Stimulated activated naive CD8-positive, alpha-beta T cell treated with anti-CD3 and anti-CD28 coated beads, Interleukin-15, Interleukin-2, amounts not matched to agents 100 ng/mL and 50 ng/mL, for 24 hours (primary cell): ENCODE data around the gene TUBB3.
"Not testable (repeated sequence)": the region's sequence is repeated elsewhere in the genome, so short reads cannot be mapped to it uniquely, and the experiment has no call there.

Source experiments
- H3K27ac Mint-ChIP-seq: one replicate; pipeline ENCODE4 v1.8.0; 2021; ENCODE audit warnings: mild to moderate bottlenecking, mixed read lengths
- H3K27me3 Mint-ChIP-seq: one replicate; pipeline ENCODE4 v1.8.0; 2021; ENCODE audit warnings: mixed read lengths
- H3K36me3 Mint-ChIP-seq: one replicate; pipeline ENCODE4 v1.8.0; 2021; ENCODE audit warnings: low read depth, mixed read lengths
- H3K4me1 Mint-ChIP-seq: one replicate; pipeline ENCODE4 v1.8.0; 2021; ENCODE audit warnings: low read depth, mixed read lengths
- H3K4me3 Mint-ChIP-seq: one replicate; pipeline ENCODE4 v1.8.0; 2021; ENCODE audit warnings: mild to moderate bottlenecking, mixed read lengths
- H3K9me3 Mint-ChIP-seq: one replicate; pipeline ENCODE4 v1.8.0; 2021; ENCODE audit warnings: mixed read lengths

TUBB3 gene

DNA sequence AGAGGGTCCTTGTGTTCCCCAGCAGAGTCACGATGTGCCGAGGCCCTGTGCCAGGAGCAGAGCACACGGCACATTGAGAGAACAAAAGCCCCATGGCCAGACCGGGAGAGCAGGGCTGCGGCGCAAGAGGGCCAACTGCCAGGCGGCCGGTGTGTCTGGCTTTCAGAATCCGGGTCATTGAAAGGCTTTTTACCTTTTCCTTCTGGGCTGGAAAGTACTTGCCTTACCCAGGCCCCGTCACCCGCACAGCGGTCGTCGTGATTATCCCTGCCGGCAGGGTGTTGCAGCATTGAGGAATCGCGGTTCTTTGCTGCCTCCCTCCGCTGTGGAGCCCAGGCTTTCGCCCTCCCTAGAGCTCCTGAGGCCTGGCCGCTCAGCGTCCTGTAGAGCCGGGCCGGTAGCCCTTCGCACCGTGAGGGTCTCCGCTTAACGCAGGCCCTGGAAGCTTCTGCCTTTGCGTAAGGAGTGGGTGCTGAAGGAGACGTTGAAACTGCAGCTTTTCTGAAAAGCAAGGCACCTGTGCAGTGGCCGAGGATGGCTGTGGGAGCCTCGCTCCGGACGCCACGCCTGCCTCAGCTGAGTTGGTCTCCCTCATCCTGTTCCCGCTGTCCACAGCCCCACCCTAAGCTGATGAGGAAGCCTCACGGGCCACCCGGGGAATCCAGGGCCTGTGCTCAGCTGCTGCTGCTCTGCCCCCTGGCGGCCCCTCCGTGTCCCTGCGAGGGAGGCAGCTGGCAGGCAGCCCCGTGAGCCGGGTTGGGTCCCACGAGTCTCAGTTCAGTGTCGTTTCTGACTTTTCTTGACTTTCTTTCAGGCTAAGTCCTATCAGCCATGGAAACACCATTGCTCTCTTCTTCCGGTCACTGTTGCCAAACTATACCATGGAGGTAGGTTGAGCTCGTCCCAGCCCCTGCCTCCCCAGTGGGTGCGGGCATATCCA is 13.1 kb upstream of the TUBB3 start:
- Mint-ChIP-seq H3K27me3 (no peaks in the 10 kb centered on the region), H3K4me3 (no peak overlapping the region), H3K9me3 (no peaks in the 10 kb centered on the region), H3K36me3 (peaks cover 43% of the 10 kb centered on the region), H3K27ac (no peak overlapping the region), H3K4me1 (no peaks in the 10 kb centered on the region)

DNA sequence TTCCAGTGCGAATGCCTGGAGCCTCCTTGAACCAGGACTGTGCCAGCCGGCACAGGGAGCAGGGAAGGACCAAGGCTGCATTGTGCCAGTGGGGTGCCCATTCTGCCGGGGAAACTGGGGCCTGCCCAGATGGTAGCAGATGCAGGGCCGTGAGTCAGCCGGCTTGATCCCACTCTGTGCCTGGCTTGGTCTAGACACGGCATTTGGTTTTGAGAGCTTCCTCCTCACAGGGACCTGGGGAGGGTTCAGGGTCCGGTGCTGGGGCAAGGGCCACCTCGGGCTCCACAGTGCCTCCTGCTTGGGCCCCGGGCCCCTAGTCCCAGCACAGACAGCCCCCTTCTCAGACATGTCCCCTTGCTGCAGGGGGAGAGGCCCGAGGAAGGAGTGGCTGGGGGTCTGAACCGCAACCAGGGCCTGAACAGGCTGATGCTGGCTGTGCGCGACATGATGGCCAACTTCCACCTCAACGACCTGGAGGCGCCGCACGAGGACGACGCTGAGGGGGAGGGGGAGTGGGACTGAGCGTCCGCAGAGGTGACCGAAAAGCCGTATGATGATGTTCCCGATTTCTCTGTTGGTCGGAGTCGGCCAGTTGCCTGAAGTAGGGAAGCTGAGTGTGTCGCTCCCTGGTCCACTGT is 12.3 kb upstream of the TUBB3 start:
- no peaks in the 10 kb centered on the region for H3K27me3 Mint-ChIP-seq
- no peaks in the 10 kb centered on the region for H3K4me1 Mint-ChIP-seq
- no peak overlapping the region for H3K27ac Mint-ChIP-seq
- peaks cover 43% of the 10 kb centered on the region for H3K36me3 Mint-ChIP-seq
- no peaks in the 10 kb centered on the region for H3K9me3 Mint-ChIP-seq
- no peak overlapping the region for H3K4me3 Mint-ChIP-seq

GRCh38 chr16:89911375-89911774 is 11.8 kb upstream of the TUBB3 start:
- Mint-ChIP-seq H3K36me3 (peaks cover 39% of the 10 kb centered on the region), H3K9me3 (no peaks in the 10 kb centered on the region), H3K4me1 (no peaks in the 10 kb centered on the region), H3K27ac (no peak overlapping the region), H3K27me3 (no peaks in the 10 kb centered on the region), H3K4me3 (no peak overlapping the region)

DNA sequence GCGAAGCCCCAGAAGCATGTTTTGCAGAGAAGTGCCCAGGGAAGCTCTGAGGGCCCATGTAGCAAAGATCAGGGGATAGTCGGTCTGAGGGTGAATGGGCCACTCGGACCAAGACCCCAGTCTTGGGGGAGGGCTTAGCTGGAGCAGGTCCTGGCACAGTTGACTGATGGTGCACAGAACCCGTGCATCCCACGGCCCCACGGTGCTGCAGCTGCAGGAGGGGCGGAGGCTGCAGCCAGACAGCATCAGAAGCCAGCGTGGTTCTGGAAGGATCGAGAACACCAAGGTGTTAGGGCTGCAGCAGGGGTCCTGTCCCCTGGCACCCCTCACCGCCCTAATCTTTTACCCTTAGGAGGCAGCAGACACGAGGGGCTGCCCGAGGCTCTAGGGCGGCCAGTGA is 11.0 kb upstream of the TUBB3 start:
- no peaks in the 10 kb centered on the region for H3K9me3 Mint-ChIP-seq
- H3K27ac Mint-ChIP-seq, result no peak overlapping the region
- H3K27me3 Mint-ChIP-seq, result no peaks in the 10 kb centered on the region
- peaks cover 32% of the 10 kb centered on the region for H3K36me3 Mint-ChIP-seq
- H3K4me3 Mint-ChIP-seq, result no peak overlapping the region
- H3K4me1 Mint-ChIP-seq, result peaks cover 2% of the 10 kb centered on the region

DNA sequence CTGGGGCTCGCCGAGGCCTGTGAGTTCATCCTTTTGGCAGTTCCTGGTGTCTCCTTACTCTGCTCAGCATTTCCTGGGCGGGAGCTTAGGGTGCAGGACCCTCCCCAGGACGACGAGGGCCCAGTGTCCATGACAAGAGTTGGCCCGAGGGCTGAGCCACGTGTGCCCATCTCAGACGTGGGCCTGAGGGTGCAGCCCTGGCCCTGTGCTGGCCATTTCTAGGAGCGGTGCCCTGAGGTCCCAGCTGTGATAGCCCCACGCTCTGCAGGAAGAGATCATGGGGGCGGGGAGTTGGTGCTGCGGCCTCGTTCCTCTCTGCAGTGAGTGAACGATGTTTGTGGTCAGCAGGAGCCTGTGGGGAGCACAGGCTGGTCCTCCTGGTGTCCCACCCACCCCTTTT is 10.5 kb upstream of the TUBB3 start:
- no peak overlapping the region for H3K27ac Mint-ChIP-seq
- H3K4me1 Mint-ChIP-seq, result peaks cover 6% of the 10 kb centered on the region
- H3K27me3 Mint-ChIP-seq, result no peaks in the 10 kb centered on the region
- peaks cover 32% of the 10 kb centered on the region for H3K36me3 Mint-ChIP-seq
- H3K4me3 Mint-ChIP-seq, result no peak overlapping the region
- H3K9me3 Mint-ChIP-seq, result no peaks in the 10 kb centered on the region

DNA sequence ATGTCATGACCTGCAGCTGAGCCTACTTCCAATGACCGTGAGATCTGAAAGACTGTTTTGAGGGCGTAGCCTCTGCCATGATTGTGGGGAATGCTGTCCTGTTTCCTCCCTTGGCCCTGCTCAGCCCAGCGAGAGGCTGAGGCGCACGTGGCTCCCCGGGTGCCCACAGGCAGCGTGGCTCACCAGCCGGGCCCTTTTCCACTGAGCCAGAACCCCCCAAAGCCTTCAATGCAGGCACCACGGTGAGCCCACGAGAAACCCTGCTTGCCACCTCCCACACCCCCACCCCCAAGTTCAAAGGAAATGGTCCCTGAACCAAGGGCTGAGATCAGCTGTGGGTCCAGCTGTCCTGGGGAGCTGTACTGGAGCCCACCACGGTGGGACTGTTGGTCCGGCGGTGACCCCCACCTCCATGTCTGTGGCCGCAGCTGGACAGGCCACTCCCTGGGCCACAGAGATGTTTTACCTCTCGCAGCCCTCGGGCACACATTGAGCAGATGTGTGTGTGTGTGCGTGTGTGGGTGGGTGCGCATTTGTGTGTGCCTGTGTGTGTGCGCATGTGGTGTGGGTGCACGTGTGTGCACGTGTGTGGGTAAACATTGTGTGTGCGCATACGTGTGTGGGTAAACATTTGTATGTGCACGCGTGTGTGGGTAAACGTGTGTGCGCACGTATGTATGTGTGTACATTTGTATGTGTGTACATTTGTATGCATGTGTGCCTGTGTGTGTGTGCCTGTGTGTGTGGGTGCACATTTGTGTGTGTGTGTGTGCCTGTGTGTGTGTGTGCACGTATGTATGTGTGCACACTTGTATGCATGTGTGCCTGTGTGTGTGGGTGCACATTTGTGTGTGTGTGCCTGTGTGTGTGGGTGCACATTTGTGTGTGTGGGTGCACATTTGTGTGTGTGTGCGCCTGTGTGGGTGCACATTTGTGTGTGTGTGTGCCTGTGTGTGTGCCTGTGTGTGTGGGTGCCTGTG is 9.4 kb upstream of the TUBB3 start:
- Mint-ChIP-seq H3K27ac (no peak overlapping the region), H3K4me3 (no peak overlapping the region), H3K36me3 (peaks cover 31% of the 10 kb centered on the region), H3K4me1 (peaks cover 15% of the 10 kb centered on the region), H3K27me3 (peaks cover 2% of the 10 kb centered on the region), H3K9me3 (no peaks in the 10 kb centered on the region)

GRCh38 chr16:89914642-89915285 is 8.4 kb upstream of the TUBB3 start:
- Mint-ChIP-seq H3K27me3 (peaks cover 11% of the 10 kb centered on the region), H3K36me3 (peaks cover 22% of the 10 kb centered on the region)
- H3K4me3 Mint-ChIP-seq, result not testable (repeated sequence)

DNA sequence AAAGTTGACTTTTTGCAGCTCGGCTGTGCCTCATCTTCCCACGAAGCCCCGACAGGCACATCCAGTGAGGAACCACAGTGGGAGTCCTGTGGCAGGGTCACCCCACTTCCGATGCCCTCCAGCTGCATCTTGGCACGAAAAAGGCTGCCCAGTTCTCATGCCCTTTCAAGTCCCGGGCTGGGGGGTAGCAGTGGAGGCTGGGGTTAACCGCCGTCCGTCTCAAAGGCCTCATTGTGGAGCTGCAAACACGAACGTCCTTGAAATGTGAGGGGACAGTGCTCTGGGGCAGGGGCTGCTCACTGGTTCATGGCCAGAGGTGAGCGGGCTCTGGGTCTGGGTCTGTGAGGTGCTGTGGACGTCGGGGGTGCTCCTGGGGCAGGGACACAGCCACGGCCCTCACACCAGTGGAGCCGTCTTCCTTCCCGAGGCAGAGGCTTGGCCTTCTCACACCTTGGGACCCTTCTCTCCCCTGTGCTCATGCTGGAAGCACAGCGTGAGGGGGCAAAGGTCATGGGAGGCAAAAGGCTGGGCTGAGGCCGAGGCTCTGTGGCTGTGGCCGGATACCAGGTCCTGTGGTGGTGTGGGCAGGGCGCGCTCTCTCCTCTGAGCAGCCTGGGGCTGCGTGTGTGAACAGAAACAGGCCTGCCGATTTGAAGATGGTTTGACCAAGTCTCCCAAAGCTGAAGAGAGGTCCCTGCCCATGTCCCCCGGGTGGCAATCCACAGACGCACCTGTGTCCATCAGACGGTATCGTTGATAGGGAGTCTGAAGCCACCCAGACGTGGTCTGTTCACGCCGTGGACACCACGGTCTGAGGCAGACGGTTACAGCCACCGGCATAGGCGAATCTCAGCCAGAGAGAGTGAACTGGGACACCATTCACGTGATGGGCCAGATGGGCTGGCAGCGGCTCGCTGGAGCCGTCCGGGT is 7.6 kb upstream of the TUBB3 start:
- H3K4me1 Mint-ChIP-seq, result peaks cover 31% of the 10 kb centered on the region
- peaks cover 17% of the 10 kb centered on the region for H3K27me3 Mint-ChIP-seq
- no peaks in the 10 kb centered on the region for H3K9me3 Mint-ChIP-seq
- peaks cover 14% of the 10 kb centered on the region for H3K36me3 Mint-ChIP-seq
- H3K27ac Mint-ChIP-seq, result no peak overlapping the region
- no peak overlapping the region for H3K4me3 Mint-ChIP-seq

More at GRCh38 chr16:89914642-89915285, 8.4 kb upstream of the TUBB3 start:
- H3K4me1 Mint-ChIP-seq, result peaks cover 24% of the 10 kb centered on the region
- H3K27ac Mint-ChIP-seq, H3K9me3 Mint-ChIP-seq: not testable (repeated sequence)

DNA sequence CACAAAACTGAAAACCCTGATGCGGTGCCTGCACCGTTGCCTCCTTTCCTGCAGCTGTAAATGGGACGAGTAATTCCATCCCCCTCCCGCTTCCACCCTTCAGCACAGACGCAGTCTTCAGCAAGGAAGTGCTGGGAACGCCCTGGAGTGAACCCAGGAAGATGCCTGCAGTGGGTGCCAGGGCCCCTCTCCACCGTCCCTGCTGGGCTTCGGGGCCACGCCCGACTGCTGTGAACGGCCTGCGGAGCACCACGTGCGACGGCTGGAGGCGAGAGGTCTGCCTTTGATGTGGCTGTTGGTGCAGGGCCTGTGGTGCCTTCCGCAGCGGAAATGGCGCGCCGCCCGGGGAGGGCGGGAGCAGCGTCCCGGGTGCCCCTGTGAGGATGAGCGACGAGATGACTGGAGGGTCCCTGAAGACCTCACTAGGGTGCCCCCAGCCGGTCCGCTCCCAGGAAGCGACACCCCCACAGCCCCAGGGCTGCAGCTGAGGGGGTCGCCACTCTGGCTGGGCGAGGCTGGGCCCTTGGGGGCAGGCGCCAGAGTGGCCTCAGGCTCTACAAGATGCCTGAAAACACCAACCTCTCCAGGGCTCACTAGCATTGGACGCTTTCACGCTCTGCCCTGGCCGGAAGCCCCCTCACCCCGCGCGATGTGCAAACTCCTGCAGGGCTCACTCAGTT is 5.2 kb upstream of the TUBB3 start:
- Mint-ChIP-seq H3K4me1 (peaks cover 53% of the 10 kb centered on the region), H3K27ac (peak overlapping the region; percentile 61), H3K27me3 (peaks cover 33% of the 10 kb centered on the region), H3K4me3 (peak overlapping the region; percentile 60), H3K9me3 (no peaks in the 10 kb centered on the region), H3K36me3 (peaks cover 8% of the 10 kb centered on the region)

GRCh38 chr16:89918453-89919347 is 4.4 kb upstream of the TUBB3 start, which contains the start of gene MC1R:
Gene MC1R, plus strand, starts transcription at chr16:89918862. Its CDS starts 397 bp downstream, at chr16:89919259.
- H3K4me1 Mint-ChIP-seq, result peaks cover 53% of the 10 kb centered on the region
- peaks cover 33% of the 10 kb centered on the region for H3K27me3 Mint-ChIP-seq

GRCh38 chr16:89919535-89920406 is 3.4 kb upstream of the TUBB3 start:
- no peaks in the 10 kb centered on the region for H3K36me3 Mint-ChIP-seq
- no peak overlapping the region for H3K27ac Mint-ChIP-seq
- H3K4me3 Mint-ChIP-seq, result no peak overlapping the region
- peaks cover 38% of the 10 kb centered on the region for H3K27me3 Mint-ChIP-seq
- H3K9me3 Mint-ChIP-seq, result no peaks in the 10 kb centered on the region
- H3K4me1 Mint-ChIP-seq, result peaks cover 53% of the 10 kb centered on the region

More at GRCh38 chr16:89918453-89919347, 4.4 kb upstream of the TUBB3 start, which contains the start of gene MC1R:
- Mint-ChIP-seq H3K27ac (peak within 1 kb of the TSS; percentile 61), H3K36me3 (peaks cover 4% of the 10 kb centered on the region), H3K4me3 (peak within 1 kb of the TSS; percentile 60), H3K9me3 (no peaks in the 10 kb centered on the region)
